NCI-H2081 treated with DMSO at 0.1 percent for 48 hours (cell line): ENCODE results near the gene CHCHD6.
A peak's percentile ranks its signal among the peaks of the same experiment; 100 is the strongest.

Experiments used
- DNase-seq: peaks from one replicate; lab custom pipeline; 2025; lab: John Stamatoyannopoulos, UW

Gene CHCHD6

DNA sequence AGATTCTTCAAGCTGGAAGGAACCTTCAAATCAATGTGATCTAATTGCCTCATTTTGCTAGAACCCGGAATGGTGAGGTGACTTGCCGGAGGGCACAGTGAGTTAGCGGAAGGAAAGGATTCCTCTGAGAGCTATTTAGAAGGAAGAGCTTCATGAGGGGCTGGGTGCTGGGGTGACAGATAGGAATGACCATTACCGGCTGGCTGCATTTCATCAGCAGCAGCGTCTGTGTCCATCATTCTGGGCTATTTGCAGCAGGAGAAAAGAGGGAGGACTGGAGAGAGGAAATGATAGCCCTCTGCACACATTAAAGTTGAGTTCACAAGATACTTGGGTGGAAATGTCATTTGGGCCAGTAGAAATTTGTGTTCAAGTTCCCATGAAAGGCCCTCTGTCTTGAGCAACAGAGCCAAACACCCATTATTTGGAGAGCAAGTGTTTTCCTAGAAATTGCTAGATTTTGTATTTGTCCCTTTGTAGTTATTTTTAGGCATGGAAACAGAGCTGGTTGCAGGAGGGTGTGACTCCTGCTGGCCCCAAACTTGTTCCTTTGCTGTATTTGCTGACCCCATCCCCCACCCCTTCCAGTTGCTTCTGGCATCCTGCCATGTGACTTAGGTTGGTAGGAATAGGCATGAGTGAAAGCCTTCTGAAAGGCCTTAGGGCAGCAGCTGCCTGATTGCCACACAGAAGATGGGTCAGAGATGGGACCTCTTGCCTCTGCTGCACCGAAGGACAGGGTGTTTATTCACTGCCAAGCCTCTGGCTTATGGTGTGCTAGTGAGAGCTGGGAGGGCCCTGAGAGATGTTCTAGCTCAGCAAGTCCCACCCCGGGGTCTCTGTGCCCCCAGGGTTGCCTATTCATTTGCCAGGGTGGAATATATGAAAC, 191.4 kb downstream of the CHCHD6 start:
- no peak for DNase-seq

DNA sequence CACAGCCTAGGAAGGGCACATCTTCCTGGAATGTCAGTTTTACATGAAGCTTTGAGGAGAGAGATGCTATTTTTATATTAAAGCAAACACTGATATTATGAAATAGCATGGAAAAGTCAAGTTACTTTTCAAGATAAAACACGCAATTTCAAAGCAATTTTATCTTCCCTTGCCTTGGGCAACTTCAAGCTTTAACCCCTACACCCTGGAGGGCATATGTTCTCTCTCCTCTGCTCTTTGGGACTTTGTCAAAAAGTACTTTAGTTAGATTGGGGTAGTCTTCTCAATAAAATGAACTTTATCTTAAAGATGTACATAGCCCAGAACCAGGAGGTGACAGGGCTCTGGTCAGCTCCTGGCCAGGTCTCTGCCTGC, 192.0 kb downstream of the CHCHD6 start:
- no peak for DNase-seq

DNA sequence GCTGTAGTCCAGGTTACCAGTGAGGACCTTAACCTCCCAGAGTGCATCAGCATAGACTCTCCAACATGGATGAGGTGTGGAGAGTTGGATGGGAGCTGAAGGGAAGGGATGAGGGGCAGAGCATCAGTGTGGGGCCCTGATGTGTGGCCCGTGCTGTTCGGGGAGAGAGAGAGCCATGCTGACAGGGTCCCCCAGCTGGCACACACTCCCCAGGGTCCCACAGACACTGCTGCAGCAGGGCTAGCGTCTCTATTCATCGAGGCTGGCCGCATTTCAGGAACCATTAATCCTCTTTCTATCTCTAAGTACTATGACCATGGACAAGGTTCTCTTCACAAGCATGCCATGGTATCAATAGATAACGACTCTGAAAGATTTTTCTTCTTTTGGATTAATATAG, 192.9 kb downstream of the CHCHD6 start:
- DNase-seq: no peak

DNA sequence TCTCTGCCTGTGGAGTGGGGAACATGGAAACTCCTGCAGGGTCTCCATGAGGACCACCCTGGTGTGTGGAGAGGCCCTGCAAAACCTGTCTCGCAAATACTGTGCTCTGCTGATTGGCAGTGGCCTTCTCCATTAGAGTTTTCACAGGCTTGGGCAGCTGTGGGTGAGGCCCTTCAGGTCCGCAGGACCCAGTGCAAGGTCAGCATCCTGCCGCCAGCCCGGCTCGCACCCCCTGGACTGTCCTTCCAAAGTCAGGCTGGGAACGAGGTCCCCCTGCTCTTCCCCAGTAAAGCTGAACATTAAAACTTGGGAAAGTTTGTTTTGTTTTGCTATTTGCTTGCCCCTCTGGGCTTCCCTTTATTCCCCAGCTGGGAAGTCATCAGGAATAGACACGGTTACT, 193.9 kb downstream of the CHCHD6 start:
- no peak for DNase-seq

DNA sequence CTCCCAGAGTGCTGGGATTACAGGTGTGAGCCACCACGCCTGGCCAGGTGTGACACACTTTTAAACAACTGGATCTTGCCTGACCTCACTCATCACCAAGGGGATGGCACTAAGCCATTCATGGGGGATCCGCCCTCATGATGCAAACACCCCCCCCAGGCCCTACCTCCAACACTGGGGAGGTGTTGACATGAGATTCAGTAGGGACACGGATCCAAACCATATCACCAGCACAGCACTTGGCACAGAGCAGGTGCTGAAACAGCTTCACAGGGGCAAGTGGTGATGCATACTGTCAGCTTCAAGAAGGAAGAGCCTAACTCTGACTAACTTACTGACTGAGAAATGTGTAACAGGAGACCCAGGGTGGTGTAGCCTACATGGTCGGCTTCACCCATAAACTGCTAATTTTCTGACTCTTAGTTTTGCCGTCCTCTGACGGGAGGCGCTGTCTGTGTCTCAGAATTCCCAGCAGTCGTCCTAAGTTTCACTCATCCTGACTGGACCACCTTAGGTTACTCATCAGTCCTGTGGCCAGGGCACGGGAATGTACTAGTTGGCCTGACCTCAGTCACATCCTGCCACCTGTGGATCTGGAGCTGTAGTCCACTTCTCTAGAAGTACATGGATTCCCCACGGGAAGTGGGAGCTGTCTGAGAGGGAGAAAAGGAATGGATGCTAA, 197.0 kb downstream of the CHCHD6 start:
- no peak for DNase-seq

DNA sequence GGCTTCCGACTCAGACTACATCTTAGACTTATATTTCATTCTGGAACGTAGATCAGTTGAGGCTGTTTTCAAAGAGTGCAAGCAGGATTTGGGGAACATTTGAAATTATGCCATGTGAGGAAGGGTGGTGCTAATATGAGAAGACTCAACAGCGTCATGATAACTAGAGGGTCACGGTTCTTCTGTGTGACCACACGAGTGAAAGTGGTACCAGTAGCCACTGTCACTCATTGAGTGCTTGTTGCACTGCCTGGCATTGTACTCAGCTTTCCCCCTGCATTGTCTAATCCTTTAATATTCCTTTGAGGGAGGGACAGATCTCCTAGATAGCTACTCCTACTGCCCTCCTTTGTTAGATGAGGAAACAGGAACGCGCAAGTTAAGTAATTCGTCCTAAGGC, 197.6 kb downstream of the CHCHD6 start:
- DNase-seq: no peak

DNA sequence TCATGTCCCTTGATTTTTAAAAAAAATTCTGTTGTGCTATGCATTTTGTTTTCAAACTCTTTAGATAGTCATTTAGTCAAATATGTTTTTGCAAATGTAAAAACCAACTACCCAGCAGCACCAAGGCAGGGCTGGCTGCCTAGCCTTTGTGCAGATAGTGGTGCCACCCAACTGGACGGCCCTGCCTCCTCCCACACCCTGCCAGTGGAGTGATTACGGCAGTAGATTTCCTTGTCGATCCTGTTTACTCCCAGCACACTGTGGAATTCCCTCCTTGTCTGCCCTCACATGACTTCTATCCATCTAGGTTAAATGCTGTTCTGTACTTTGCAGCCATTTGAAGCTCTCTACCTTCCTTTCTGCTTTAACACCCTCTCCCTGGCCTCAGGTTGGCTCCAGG, 199.5 kb downstream of the CHCHD6 start:
- no peak for DNase-seq

DNA sequence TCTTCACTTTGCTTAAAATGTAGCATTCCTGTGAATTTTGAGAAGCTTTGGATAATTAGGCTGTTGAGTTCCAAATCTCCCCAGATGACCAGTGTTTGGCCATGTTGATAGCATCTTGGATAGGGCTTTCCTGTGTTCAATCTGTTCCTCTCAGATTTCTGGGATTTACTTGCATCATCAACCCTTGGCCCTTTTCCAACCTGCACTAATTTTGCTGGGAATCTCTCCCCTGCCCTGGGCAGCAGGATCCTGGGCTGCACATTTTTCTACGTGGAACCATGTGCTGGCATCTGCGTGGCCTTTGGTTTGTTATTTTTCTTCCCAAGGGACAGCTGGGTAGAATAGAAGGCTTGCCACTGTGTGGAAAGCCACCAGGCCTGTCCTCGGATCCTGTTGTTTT, 203.5 kb downstream of the CHCHD6 start:
- no peak for DNase-seq

DNA sequence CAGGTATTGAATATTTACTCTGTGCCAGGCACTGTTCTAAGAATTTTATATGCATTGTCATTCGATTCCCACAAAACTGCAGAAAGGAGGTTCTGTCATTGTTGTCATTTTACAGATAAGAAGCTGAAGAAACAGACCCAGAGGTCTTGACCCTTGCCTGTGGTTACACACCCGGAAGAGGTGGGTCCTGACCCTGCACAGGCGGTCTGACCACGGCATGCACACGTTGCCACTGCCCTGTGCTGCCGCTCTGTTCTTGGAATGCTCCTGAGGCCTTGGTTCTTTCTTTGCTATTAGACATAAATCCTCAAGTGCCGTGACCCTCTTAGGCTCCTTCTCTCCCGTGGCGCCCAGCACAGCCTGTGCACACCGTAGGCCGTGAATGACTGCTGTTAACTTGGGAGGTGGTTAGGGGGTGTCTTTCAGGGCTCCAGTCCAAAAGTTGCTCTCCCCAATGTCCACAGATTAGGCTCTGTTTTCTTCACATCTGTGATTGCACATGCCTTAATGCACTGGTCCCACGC, 204.8 kb downstream of the CHCHD6 start:
- no peak for DNase-seq

DNA sequence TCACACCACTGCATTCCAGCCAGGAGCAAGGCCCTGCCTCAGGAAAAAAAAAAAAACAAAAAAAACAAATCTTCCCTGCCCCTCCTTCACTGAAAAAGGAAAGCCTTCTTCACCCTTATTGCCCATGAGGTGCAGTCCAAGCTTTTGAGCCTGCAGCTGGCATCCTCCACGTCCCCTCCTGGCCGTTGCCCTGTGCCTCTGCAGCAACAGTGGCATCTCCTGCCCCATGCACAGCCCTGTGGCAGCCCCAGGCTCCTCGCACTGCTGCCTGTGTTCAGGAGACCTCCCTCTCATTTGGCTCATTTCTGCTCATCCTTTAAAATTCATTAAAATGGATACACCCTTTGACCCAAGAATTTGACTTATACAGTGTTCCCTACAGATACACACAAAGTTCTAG, 206.2 kb downstream of the CHCHD6 start:
- DNase-seq: no peak

DNA sequence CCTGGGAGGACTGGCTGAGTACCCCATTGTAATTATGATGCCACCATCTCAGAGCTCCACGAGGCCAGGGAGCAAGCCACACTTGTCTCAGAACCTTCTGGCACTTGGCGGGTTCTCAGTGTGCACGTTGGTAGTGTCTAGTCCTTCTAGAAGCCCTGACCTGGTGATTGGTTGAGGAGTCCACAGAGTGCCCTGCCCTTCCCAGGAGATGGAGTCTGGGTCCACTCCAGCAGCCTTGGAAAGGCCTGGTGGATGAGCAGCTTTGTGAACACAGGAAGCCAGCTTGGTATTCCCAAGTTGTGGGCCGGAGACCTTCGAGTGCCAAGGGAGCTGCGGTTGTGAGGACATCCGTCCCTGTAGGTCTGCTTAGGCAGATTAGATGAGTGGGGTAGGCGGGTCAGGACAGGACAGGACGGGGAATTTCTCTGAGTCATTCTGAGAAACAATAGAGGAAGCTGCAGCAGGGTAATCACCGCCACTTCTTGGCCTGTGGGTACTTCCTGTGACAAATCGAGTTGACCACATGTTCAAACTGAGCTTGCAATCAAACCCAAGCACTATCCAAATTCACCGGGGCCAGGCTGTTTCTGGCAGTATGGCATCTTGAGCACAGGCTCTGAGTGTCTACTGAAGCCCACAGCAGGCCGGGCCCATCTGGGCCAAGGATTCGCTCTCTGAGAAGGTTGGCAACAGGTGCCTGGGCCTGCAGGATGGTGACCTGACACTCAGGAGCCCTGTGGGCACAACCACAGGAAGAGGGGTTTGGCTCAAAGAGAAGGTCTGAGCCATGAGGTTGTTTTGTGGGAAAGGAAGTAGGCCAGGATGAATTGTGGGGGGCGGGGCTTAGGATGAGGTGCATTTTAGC, 207.4 kb downstream of the CHCHD6 start:
- no peak for DNase-seq

DNA sequence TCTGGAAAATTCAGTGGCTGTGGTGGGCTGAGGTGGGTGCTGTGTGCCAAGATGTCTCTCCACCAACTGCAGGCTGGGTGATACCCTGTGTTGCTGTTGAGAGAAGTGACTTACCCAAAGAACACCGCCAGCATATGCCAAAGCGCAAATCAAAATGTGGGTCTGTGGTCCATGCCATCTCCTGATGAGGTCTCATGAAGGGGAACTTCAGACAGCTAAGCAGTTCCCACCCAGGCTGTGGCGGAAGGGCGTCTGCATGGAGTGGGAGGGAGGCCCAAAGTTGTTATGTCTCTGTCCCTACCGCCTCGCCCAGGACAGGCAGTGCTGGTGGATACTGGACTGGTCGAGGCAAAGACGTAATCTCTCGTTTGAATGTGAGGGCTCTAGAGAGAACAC, 208.0 kb downstream of the CHCHD6 start:
- no peak for DNase-seq

DNA sequence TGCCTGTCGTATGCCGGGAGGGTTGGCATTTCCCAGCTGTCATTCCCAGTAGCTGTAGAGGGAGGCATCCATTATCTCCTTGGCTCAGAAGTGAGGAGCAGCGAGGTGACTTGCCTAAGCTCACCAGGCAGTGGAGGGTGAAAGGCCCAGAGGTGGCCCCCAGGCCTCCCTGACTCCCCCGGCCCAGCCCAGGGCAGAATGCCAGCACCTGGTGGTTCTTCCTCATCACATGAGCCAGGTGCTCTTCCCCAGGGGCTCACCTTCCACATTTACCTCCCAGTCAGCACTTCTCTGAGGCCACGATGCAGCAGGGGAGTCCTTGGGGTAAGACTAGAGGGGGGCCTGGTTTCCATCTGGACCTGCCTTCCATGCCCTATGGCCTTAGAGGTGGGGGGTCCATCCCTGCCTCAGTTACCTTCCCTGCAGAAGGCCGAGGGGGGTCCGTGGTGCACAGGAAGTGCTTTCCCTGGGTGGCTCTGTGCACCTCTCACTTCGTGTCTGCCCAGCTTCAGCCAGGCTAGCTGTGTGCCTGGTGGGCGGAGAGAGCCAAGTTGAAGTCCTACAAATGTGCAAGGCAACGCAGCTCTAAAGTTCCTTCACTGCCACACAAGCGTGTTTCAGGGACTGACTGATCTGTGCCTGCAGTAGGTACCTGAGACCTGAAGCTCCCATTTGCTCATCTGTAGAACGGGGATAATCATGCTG, 208.6 kb downstream of the CHCHD6 start:
- DNase-seq: peak; percentile 82

DNA sequence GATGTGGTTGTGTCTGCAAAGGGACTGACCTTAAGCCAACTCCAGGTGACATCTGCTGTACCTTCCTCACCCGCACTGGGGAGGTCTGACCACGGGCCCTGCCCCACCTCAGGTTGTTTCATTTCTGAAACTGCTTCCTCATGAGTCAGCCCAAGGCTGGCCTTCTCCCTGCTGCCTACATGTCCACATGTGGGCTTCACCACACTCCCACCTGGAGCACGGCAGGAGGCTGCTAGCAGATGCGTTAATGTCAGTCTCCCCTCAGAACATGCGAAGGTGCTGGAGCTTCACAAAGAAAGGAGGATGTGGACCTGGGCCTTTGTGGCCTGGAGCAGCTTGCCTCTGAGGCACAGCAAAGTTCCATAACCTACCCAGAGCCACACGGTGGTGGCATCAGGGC, 209.5 kb downstream of the CHCHD6 start:
- DNase-seq: no peak

DNA sequence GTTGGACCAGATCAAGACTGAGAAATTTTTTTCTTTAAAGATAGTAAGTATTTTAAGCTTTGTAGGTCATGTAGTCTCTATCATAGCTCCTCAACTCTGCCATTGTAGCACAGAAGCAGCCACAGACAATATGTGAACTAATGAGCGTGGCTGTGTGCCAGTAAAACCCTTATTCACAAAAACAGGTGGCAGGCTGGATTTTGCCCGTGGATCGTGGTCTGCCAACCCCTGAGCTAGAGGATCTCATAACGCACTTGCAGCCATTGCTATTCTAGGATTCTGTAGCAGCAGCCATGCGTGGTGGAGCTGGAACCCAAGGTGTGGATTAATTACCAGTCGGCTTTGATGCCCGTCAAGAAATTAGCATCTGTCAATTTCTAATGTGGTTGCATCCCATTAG, 210.2 kb downstream of the CHCHD6 start:
- DNase-seq: peak; percentile 63

DNA sequence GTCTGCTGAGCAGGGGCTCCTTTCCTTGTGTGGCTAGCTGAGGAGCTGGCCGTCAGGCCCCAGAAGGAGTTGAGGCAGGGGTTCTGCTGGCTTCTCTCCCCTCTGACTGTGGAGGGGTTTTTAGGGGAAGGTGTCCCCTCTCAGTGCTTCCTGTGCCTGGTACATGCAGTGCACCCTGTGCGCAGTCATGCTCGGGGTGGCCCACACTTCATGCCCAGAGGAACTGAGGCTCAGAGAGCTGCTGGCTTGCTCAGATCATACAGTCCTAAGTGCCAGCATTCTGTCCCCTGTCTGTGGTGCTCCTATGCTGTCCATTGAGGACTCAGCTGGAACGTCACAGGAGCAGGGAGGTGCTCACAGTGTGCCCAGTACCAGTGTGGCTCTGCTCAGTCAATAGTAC, 211.0 kb downstream of the CHCHD6 start:
- DNase-seq: no peak

DNA sequence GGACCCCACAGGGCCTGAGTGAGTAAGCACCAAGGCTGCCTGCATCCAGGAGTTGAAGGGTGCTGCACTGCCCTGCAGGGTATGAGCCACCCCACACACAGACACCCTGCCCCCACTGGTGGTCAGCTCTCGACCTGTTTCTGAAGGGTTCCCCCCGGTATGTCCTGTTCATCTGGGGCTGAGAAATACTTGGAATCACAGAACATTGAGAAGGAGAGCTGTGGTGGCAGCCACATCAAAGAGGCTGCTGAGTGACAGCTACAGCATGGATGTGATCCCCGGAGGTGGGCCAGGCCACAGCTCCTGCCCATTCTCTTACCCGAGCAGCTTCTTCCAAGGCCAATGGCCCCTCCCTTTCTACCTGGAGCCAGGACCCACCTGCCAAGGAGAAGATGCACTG, 212.5 kb downstream of the CHCHD6 start:
- DNase-seq: no peak

DNA sequence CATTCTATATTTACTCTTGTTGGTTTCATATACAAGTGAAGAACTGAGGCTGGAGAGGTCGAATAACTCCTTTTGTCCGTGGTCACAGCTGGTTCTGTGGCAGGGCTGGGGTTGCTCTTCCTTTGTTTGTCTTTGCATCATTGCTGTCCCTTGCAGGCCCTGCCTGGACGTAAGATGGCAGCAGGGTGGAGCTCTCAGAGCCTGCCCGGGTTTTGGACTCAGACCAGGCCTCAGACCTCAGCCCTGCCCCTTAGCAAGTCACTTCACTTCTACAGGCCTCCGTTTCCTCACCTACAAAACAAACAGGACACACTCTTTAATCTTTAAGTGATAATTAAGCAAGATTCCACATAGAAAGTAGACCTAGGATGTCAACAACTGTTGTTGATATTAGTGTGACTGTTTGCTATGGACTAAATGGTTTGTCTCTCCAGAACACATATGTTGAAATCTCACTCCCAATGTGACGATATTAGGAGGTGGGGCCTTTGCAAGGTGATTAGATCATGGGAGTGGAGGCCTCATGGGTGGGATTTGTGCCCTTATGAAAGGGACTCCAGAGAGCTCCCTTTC, 213.3 kb downstream of the CHCHD6 start:
- DNase-seq: no peak

DNA sequence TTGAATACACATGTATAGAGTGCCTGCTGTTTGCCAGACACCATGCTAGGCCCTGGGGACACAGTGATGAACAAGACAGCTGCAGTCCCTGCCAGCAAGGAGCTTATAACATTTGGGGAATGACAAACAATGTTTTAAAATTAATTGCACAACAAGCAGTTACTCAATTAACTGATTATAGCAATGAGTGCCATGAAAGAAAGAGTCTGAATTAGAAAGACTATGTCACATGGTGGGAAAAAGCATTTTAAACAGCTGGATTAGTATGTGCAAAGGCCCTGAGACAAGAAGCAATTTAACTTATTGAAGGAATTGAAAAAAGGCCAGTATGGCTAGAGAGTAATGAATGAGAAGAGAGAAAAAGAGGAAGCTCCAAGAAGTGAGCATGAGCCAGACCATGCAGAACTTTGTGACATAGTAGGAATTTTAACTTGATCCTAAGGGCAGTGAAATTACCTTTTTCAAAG, 214.3 kb downstream of the CHCHD6 start:
- DNase-seq: no peak

DNA sequence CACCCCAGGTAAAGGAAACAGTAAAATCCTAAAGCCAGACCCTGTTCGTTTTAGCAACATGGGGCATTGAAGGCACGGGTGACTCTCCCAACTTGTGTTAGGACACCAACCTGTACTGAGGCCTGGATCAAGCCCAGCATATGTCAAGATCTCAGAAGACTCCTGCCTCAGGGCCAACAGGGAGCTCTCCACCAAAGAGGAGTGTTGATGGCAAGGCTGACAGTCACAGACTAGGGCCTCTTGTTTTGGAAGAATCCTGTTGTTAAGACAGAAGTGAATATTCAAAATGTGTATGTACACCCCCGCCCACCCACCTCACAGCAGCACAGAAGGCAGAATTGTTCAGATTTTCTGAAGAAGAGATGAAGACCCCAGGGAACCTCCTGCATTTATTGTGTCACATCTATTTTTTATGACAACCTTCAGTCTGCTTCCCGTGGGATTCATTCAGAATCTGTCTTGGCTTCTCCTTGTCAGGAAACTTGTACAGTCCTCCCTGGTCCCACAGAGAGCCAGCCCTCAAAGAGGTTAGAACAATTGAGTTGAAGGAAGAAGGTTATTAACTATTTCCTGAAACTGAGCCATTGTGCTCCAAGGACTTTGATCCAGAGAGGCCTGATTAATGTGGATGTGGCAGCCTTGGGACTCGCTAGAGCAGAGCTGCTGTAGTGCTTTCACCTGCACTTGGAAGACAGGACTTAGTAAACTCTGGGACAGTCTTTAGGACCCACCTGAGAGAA, 217.2 kb downstream of the CHCHD6 start:
- no peak for DNase-seq

DNA sequence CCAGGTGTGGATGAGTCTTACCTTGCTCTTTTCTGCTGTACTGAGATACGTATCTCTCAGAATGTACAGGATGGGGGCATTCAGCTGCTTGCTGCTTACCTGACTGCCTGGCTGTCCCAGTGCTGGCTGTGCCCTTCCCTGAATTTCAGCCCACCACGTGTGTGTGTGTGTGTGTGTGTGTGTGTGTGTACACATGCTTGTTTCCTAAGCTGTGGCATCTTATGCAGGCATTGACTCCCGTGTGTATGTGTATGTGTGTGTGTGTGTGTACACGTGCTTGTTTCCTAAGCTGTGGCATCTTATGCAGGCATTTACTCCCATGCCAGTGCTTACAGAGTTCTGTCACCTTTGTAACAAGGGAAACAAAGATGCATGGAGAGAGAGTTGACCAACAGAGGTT, 218.4 kb downstream of the CHCHD6 start:
- DNase-seq: no peak
